OCI-LY7 (cell line): ENCODE measurements around the gene FOXJ2.

Source experiments
- EZH2phosphoT487 ChIP-seq: fragments of 200-600 bp; sonication (generic); IDR thresholded peaks from 2 replicates; pipeline ENCODE4 v1.6.1; 2018; ENCODE audit warnings: low read depth, borderline replicate concordance, mild to moderate bottlenecking, mixed run types, antibody characterized with exemption, low read length, moderate library complexity, mixed read lengths
- TF ChIP-seq, protein P1 (sequence below): fragments of 200-600 bp; sonication (generic); conservative IDR thresholded peaks from 2 replicates; pipeline ENCODE4 v1.5.1; 2014; ENCODE audit warnings: mild to moderate bottlenecking, antibody characterized with exemption, low read length, moderate library complexity, mixed read lengths

DNA sequence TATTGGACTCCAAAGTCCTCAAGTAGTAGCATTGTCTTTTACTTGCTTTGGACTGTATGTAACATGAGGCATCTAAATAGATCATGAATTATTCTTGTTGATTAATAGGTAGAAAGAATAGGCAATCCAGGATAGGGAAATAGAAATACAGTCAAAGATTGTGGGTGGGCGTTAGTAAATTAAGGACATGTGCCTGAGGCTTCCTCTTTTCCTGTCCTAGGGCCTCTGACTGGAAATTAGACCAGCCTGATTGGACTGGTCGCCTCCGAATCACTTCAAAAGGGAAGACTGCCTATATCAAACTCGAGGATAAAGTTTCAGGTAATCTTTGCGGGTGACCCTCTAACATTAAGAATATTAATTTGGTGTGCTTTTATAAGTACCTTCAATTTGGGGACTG is 57.2 kb downstream of the FOXJ2 start:
- TF ChIP-seq, protein P1, sequence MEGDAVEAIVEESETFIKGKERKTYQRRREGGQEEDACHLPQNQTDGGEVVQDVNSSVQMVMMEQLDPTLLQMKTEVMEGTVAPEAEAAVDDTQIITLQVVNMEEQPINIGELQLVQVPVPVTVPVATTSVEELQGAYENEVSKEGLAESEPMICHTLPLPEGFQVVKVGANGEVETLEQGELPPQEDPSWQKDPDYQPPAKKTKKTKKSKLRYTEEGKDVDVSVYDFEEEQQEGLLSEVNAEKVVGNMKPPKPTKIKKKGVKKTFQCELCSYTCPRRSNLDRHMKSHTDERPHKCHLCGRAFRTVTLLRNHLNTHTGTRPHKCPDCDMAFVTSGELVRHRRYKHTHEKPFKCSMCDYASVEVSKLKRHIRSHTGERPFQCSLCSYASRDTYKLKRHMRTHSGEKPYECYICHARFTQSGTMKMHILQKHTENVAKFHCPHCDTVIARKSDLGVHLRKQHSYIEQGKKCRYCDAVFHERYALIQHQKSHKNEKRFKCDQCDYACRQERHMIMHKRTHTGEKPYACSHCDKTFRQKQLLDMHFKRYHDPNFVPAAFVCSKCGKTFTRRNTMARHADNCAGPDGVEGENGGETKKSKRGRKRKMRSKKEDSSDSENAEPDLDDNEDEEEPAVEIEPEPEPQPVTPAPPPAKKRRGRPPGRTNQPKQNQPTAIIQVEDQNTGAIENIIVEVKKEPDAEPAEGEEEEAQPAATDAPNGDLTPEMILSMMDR, result no peak
- no peak for TF ChIP-seq EZH2phosphoT487
